ENCODE measurements around the gene HRAS. TPM values are rescaled to one million over a fixed set of nuclear protein-coding genes. Genes with fewer than 3 reads are reported as not detected.

The HRAS gene
- total and polyA plus RNA-seq, 10 of the 15 experiments (the other 5 are each of a cell fraction or from before 2014, with no cell fraction given), result 2.8 to 72.4 (median 31.7) TPM

GRCh38 chr11:575313-575995 is 40.1 kb upstream of the HRAS start (continued):
- TF ChIP-seq, protein P1, sequence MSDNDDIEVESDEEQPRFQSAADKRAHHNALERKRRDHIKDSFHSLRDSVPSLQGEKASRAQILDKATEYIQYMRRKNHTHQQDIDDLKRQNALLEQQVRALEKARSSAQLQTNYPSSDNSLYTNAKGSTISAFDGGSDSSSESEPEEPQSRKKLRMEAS (IDR thresholded peaks at IDR 0.05; ENCODE audit: low read depth, low read length), result no peak
- TF ChIP-seq ASH2L (IDR thresholded peaks at IDR 0.05; ENCODE audit: borderline replicate concordance, low read depth), result no peak
- TF ChIP-seq RELB (IDR thresholded peaks at IDR 0.05; ENCODE audit: low read depth), result no peak
- no peak for TF ChIP-seq REST (IDR thresholded peaks at IDR 0.05; ENCODE audit: low read depth, low read length)
- no peak for TF ChIP-seq NBN (IDR thresholded peaks at IDR 0.05)
- no peak for TF ChIP-seq SP1 (IDR thresholded peaks at IDR 0.05; ENCODE audit: low read depth, low read length)
- TF ChIP-seq HDAC2 (IDR thresholded peaks at IDR 0.05), result no peak
- peak; percentile 84 for TF ChIP-seq BACH1 (IDR thresholded peaks at IDR 0.05; ENCODE audit: borderline replicate concordance)
- no peak for TF ChIP-seq FOXM1 (IDR thresholded peaks at IDR 0.05; ENCODE audit: low read depth, low read length)
- no peak for TF ChIP-seq MYC (IDR thresholded peaks at IDR 0.05; ENCODE audit: insufficient read depth, insufficient read length, insufficient replicate concordance, low read length, severe bottlenecking)
- TF ChIP-seq POLR2AphosphoS5 (IDR thresholded peaks at IDR 0.05; ENCODE audit: low read length), result no peak
- no peak for TF ChIP-seq BHLHE40 (IDR thresholded peaks at IDR 0.05; ENCODE audit: borderline replicate concordance in 1 of 2, low read depth in 2 of 2, low read length in 1 of 2)
- TF ChIP-seq GATAD2B (conservative IDR thresholded peaks at IDR 0.05; ENCODE audit: low read depth), result peak; percentile 57; the same call in 1 of the 2 replicates
- TF ChIP-seq, protein P2, sequence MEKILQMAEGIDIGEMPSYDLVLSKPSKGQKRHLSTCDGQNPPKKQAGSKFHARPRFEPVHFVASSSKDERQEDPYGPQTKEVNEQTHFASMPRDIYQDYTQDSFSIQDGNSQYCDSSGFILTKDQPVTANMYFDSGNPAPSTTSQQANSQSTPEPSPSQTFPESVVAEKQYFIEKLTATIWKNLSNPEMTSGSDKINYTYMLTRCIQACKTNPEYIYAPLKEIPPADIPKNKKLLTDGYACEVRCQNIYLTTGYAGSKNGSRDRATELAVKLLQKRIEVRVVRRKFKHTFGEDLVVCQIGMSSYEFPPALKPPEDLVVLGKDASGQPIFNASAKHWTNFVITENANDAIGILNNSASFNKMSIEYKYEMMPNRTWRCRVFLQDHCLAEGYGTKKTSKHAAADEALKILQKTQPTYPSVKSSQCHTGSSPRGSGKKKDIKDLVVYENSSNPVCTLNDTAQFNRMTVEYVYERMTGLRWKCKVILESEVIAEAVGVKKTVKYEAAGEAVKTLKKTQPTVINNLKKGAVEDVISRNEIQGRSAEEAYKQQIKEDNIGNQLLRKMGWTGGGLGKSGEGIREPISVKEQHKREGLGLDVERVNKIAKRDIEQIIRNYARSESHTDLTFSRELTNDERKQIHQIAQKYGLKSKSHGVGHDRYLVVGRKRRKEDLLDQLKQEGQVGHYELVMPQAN (conservative IDR thresholded peaks at IDR 0.05), result no peak
- TF ChIP-seq SIX5 (IDR thresholded peaks at IDR 0.05; ENCODE audit: low read depth, low read length, severe bottlenecking), result no peak
- no peak for TF ChIP-seq SREBF2 (IDR thresholded peaks at IDR 0.05; ENCODE audit: low read length)
- no peak for TF ChIP-seq MEF2B (IDR thresholded peaks at IDR 0.05; ENCODE audit: partially characterized antibody, poor library complexity, severe bottlenecking)
- no peak for TF ChIP-seq JUNB (IDR thresholded peaks at IDR 0.05)
- no peak for TF ChIP-seq EZH2 (IDR thresholded peaks at IDR 0.05; ENCODE audit: borderline replicate concordance, control insufficient read depth, low read depth, low read length)
- no peak for TF ChIP-seq SKIL (IDR thresholded peaks at IDR 0.05; ENCODE audit: low read depth, poor library complexity, severe bottlenecking)
- peak; percentile 49 for TF ChIP-seq DPF2 (IDR thresholded peaks at IDR 0.05)
